ENCODE results near the gene CLPSL2. TPM values are rescaled to one million over a fixed set of nuclear protein-coding genes. Genes with fewer than 3 reads are reported as not detected.

Gene CLPSL2
- total and polyA plus RNA-seq, 10 of the 15 experiments (the other 5 are each of a cell fraction or from before 2014, with no cell fraction given): 0.32 to 1.3 TPM; not detected in 8

DNA sequence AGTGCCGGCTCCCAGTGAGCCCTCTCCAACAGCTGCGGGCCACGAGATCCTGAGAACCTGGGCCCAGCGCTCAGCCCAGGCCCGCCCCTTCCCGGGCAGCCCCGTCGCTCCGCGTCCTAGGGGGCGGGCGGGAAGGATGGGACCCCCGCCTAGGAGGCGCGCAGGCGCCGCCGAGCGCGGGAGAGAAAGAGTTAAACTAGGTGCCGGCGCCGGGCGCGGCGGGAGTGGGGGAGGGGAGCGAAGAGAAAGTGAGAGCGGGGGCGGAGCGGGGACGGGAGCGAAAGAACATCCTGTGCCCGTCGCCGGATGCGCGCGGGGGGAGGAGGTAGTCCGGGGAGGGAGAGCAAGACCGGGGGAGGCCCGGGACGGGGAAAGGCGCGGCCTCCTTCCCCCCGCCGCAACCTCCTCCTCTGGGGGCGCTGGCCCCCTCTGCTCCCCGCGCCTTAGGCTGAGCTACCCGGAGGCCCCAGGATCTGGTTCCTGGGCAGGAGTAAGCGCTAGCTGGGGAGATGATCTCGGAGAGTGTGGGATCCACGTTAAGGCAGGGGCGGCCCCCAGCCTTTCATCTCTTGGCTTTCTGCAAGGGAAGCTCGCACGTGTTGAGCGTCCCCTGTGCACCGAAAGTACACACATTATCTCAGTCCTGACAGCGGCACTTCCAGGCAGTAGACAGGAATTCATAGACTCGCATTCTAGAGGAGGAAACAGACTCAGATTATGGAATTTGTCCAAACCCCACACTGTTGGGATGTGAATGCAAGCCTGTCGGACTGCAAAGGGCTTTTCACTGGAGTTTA is 44.5 kb upstream of the CLPSL2 start (continued):
- TF ChIP-seq USF1 (IDR thresholded peaks at IDR 0.05; ENCODE audit: borderline replicate concordance, extremely low read length, insufficient read depth, low read depth, low read length) (no peak), GABPA (IDR thresholded peaks at IDR 0.05; ENCODE audit: low read depth) (no peak), E2F8 (IDR thresholded peaks at IDR 0.05; ENCODE audit: low read depth, partially characterized antibody) (no peak), HDAC6 (IDR thresholded peaks at IDR 0.05; ENCODE audit: unreplicated experiment) (no peak), MLLT1 (IDR thresholded peaks at IDR 0.05) (peak; percentile 69; the same call in 1 of the 2 replicates), PRDM15 (CRISPR knock-in tag; IDR thresholded peaks at IDR 0.05) (no peak), ESRRA (IDR thresholded peaks at IDR 0.05; ENCODE audit: low read length) (no peak), PAX8 (IDR thresholded peaks at IDR 0.05) (no peak), WRNIP1 (IDR thresholded peaks at IDR 0.05; ENCODE audit: borderline replicate concordance, low read depth, low read length) (no peak), BHLHE40 (IDR thresholded peaks at IDR 0.05; ENCODE audit: borderline replicate concordance in 1 of 2, low read depth in 2 of 2, low read length in 1 of 2) (peak; percentile 94 to 95), RBBP5 (conservative IDR thresholded peaks at IDR 0.05) (no peak), CBFB (IDR thresholded peaks at IDR 0.05; ENCODE audit: low read depth) (no peak; the same call in 1 of the 2 replicates), IRF5 (IDR thresholded peaks at IDR 0.05; ENCODE audit: borderline replicate concordance) (no peak), SP1 (IDR thresholded peaks at IDR 0.05; ENCODE audit: low read depth, low read length) (peak; percentile 83), SUPT20H (IDR thresholded peaks at IDR 0.05; ENCODE audit: borderline replicate concordance, control insufficient read depth, low read depth, low read length) (no peak), SRF (IDR thresholded peaks at IDR 0.05; ENCODE audit: low read depth in 2 of 2, low read length in 2 of 2) (peak in 1 of 2 experiments; percentile 48; a peak in 1 of 4 replicates)
